ENCODE measurements around the gene RERE.

The RERE gene

DNA sequence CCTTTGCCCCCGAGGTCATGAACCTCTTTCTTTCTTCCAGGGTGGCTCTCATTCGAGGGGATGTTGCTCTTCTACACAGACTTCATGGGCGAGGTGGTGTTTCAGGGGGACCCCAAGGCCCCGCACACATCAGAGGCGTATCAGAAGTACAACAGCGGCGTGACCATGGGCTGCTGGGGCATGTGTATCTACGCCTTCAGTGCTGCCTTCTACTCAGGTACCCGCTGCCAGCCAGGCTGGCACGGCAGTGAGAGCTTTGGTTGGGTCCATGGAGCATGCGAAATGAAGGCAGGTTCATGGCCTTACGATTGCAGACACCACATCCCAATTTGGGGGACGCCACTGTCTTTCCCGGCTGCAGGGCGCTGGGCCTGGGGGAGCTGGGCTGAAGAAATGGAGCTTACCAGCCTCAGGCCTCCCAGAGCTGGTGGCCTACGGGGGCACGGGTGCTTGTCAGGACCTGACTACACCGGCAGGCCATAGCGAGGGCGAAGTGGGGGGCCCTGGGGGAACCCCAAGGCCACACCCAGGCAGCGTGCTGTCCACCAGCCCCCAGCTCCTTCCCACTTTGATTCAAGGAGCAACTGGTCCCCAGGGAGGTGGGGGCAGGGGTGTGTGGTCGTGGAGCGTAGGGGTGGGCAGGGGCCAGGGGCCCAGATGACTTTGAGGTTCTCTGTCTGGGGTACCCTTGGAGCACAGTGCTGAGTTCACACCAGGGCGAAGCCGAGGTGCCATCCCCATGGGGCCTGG, 479.5 kb downstream of the RERE start:
- DNase-seq: no peak

DNA sequence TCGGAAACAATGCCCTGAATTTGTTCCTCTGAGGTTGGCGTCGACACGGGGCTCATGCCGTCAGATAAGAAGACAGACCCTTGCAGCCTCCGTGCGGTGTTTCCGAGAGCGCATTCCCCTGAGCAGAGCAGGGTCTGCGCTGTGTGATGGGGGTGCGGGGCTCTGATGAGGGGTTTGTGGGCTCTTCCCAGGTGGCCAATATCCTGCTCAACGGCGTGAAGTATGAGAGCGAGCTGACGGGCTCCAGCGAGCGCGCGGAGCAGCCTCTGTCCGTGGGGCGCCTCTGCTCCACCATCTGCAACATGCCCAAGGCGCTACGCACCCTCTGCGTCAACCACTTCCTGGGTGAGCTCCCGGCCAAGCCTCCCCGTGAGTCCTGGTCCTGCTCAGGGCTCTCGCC, 482.2 kb downstream of the RERE start:
- DNase-seq: no peak

DNA sequence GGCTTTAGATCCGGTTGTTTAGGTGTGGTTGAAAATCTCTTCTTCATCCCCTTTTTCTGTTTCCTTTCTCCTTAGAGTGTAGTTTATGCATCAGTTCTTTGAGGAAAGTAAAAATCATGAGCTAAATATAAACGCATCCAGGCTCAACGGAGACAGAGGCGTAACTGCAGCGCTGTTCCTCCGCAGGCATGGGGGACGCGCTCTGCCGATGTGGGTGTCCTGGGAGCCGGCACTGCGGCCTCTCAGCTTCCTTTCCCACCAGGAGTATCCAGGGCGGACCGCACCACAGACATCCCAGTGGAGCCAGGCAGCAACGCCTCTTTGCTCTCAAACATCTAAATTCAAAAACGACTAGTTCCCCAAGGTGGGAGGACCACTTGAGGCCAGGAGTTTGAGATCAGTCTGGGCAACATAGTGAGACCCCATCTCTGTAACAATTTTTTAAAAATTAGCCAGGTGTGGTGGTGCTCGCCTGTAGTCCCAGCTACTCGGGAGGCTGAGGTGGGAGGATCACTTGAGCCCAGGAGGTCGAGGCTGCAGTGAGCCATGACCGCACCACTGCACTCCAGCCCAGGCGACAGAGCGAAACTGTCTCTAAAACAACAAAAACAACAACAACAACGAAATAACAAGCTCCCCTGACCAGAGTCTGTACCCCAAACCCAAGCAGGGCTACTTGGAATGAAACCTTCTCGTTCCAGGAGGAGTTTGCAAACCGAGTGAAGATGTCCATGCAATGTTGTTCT, 483.2 kb downstream of the RERE start:
- no peak for DNase-seq

GRCh38 chr1:8333246-8333987, 484.0 kb downstream of the RERE start:
- DNase-seq: no peak

DNA sequence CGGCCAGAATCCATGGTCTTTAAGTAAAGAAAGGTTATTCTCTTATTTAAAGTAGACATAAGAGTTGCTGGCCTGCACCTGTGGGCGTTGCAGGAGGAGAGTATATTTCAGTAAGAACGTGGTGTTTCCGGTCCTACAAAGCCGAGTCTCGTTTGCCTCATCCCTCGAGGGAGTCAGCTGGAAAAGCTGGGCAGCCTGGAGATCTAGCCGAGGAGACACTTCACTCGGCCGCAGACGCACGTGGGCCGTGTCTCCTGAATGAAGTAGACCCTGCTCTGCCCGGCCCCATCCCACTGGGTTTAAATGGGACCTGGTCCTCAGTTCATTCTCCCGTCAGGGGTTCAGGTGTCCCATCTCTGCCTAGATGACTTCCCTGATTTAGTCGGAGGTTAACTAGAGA, 484.6 kb downstream of the RERE start:
- DNase-seq: no peak

GRCh38 chr1:8330271-8331125, 486.9 kb downstream of the RERE start:
- no peak for DNase-seq

- DNase-seq: no peak
Observed at GRCh38 chr1:8329858-8330257, 487.6 kb downstream of the RERE start.

- no peak for DNase-seq
Observed at GRCh38 chr1:8329439-8329838, 488.0 kb downstream of the RERE start.

DNA sequence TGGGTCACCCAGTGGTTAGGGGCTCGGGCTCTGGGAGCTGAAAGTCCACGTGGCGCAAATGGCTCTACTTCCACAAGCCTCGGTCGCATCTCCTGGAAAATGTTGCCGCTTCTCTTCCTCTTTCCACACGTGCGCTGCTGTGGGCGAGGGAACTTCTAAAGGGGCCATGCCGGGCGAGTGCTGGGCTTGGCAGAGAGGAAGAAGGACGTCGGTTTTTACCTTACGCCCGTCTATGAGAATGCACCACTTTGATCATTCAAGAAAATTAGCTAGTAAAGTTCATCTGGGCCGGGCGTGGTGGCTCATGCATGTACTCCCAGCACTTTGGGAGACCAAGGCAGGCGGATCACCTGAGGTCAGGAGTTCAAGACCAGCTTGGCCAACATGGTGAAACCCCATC, 489.2 kb downstream of the RERE start:
- no peak for DNase-seq

DNA sequence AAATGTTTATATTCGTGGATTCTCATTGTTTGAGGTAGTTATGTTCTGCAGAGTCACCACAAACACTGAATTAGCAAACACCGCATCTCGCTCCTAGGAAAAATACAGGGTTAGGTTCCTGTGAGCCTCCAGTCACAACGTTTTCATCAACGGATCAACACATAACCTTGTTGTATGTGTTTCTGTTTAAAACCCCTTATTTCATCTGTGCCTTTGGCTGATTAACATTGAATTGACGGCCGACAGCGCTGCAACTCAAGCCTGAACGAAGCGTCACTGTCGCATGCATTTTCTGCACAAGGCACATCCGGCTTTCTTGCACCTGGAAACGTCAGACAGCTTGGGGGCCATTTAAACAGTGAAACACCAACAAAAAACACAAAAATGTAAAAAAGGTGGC, 491.2 kb downstream of the RERE start:
- DNase-seq: no peak

DNA sequence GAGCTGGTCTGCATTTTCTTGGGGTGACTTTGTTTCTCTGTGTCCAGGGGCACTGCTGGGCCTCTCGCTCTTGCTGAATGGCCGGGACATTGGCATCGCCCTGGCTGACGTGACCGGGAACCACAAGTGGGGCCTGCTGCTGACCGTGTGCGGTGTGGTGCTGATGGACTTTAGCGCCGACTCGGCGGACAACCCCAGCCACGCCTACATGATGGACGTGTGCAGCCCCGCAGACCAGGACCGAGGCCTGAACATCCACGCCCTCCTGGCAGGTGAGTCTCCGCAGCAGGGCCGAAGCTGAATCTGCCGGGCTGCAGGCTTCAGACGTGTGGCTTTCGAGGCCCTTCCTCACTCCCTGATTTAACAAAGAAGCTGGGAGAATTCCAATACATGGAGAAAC, 491.7 kb downstream of the RERE start:
- no peak for DNase-seq

- no peak for DNase-seq
Observed at GRCh38 chr1:8324176-8324810, 493.1 kb downstream of the RERE start.

GRCh38 chr1:8323706-8324105, 493.7 kb downstream of the RERE start:
- DNase-seq: no peak

DNA sequence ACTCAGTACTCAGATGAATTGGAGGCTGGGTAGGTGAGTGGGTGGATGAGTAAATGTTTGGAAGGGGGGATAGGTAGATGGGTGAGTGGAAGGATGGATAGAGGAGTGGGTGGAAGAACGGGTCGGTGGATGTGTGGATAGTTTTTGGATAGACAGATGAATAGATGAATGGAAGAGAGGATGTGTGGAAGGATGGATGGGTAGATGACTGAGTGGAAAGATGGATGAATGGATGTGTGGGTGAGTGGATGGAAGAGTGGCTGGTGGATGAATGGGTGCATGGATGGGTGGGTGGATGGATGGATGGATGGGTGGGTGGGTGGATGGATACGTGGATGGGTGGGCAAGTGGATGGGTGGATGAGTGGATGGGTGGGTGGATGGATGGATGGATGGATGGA, 495.8 kb downstream of the RERE start:
- DNase-seq: no peak

- DNase-seq: no peak
Observed at GRCh38 chr1:8318436-8318835, 499.0 kb downstream of the RERE start.

GRCh38 chr1:8317647-8318381, 499.6 kb downstream of the RERE start, which contains the start of gene SLC45A1:
Gene SLC45A1, plus strand, starts transcription at chr1:8318114. Its CDS starts 6,216 bp downstream, at chr1:8324330.
- DNase-seq: no peak

DNA sequence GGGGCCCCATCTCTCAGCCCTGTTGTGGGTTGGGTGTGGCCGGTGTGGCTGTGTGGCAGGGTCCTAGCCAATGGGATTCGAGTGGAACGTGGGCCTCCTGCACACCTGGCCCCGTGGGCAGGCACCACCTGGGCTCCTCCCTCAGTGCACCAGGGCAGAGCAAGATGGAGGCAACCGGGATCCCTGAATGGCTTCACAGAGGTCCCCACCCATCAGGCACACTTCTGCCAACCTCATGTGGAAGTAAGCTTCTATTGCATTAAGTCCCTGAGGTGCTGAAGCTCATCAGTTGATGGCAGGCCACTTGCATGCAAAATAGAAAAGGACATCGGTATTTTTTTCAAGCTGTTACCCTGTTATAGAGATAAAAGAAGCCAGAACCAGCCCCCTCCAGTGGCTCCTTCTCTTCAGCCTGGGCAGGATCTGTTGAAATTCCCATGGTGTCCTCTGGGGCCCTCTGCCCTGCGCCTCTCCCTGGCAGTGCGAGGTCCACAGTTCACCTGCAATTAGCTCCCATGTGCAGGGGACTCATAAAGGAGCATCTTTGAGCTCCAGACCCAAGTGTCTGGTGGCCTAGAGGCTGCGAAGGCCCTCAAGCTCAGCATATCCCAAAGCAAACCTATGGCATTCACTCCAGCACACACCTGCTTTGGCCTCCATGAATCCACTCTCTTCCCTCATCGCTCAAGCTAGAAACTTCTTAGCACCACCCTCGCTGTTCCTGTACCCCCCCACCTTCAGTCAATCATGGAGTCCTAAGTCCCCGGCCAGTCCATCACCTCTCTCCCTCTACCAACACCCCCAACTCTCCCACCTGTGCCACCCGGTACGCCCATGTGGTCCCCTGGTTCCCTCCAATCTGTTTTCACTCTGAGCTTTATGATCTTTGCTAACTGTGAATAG, 501.6 kb downstream of the RERE start:
- no peak for DNase-seq

GRCh38 chr1:8314346-8315280, 502.8 kb downstream of the RERE start:
- DNase-seq: peak; percentile 36

- no peak for DNase-seq
Observed at GRCh38 chr1:8313231-8313630, 504.2 kb downstream of the RERE start.

Data from NCI-H1694 (cell line).